ENCODE data around the gene PKD1. TPM values are rescaled to one million over a fixed set of nuclear protein-coding genes. Genes with fewer than 3 reads are reported as not detected.

Gene PKD1
- total RNA-seq, 4 donors from 2014 or later = 168 to 376 (median 339) TPM

- intact Hi-C loops (cut with DNase I; ENCODE audit: low total_unique reads) = no loop called here
- DNase-seq (no peak), ATAC-seq (no peak)
- Histone ChIP-seq H3K36me3 (no peaks in the 10 kb centered on the region), H3K27ac (peak overlapping the region; percentile 67 to 84 (median 76)), H3K27me3 (no peaks in the 10 kb centered on the region), H3K9me3 (no peaks in the 10 kb centered on the region), H3K4me3 (peak overlapping the region in 1 of 4 donors; percentile 15), H3K4me1 (peaks cover 30 to 39% of the 10 kb centered on the region in 2 donors)
- in situ Hi-C loops (cut with MboI; ENCODE audit: low sequenced_read_pairs in 4 of 4) = no loop called here
- TF ChIP-seq POLR2A (IDR thresholded peaks at IDR 0.05) = no peak
- no peak for TF ChIP-seq CTCF (IDR thresholded peaks at IDR 0.05 in 4 of 5, conservative IDR thresholded peaks at IDR 0.05 in 1 of 5)
Measured at GRCh38 chr16:2040041-2040786, 95.5 kb downstream of the PKD1 start.

GRCh38 chr16:2039274-2040031 lies 96.2 kb downstream of the PKD1 start:
- Histone ChIP-seq H3K27me3 (no peaks in the 10 kb centered on the region), H3K4me1 (peaks cover 29 to 42% of the 10 kb centered on the region in 2 donors), H3K27ac (peak overlapping the region; percentile 67 to 84 (median 76)), H3K4me3 (peak overlapping the region in 2 of 4 donors; percentile 15 to 26), H3K36me3 (no peaks in the 10 kb centered on the region), H3K9me3 (no peaks in the 10 kb centered on the region)
- intact Hi-C loops (cut with DNase I; ENCODE audit: low total_unique reads) (no loop called here), in situ Hi-C loops (cut with MboI; ENCODE audit: low sequenced_read_pairs in 4 of 4) (no loop called here)
- ATAC-seq (peak; percentile 38 to 47), DNase-seq (peak; percentile 40 to 59)
- TF ChIP-seq POLR2A (IDR thresholded peaks at IDR 0.05) = no peak
- no peak for TF ChIP-seq CTCF (IDR thresholded peaks at IDR 0.05 in 4 of 5, conservative IDR thresholded peaks at IDR 0.05 in 1 of 5)

MicroRNAs within 50 kb of the gene (microRNA counts, 767-probe panel; counts per million panel counts)
- microRNA hsa-miR-1225-3p = 356 to 448 counts per million in 2 donors
- microRNA hsa-miR-1225-5p = 356 to 448 counts per million in 2 donors
- 356 to 448 counts per million in 2 donors for microRNA hsa-miR-3180
- microRNA hsa-miR-4516 = 356 to 448 counts per million in 2 donors

Small RNA genes lying within 50 kb of the gene (microRNA-seq; reads per million reads assigned to microRNA genes)
- gene MIR1225 (ENCODE audit: borderline replicate concordance in 2 of 2) = 1.7 to 2.4 reads per million in 2 donors
- 0 reads per million in 2 donors for gene MIR3180-5 (ENCODE audit: borderline replicate concordance in 2 of 2)
- 0 reads per million in 2 donors for gene MIR4516 (ENCODE audit: borderline replicate concordance in 2 of 2)
- gene MIR6511B1 (ENCODE audit: borderline replicate concordance in 2 of 2) = 0 reads per million in 2 donors

Other genes with a start within 250 kb of the PKD1 start
- gene HS3ST6, start 217.5 kb downstream of the PKD1 start, total RNA-seq = not detected
- gene MSRB1, start 192.7 kb downstream of the PKD1 start, total RNA-seq = 10 to 100 TPM; 16.7 to 40.7 (median 35.2) TPM
- 100 to 1,000 TPM; 116 to 354 (median 188) TPM for gene RPL3L, start 181.2 kb downstream of the PKD1 start, total RNA-seq
- 1,000 to 10,000 TPM in 1 of 4 donors, 100 to 1,000 TPM in 3; 530 to 1,014 (median 743) TPM for gene NDUFB10, start 176.4 kb downstream of the PKD1 start, total RNA-seq
- gene RPS2, start 171.1 kb downstream of the PKD1 start, total RNA-seq = 1,000 to 10,000 TPM; 1,162 to 1,876 (median 1,684) TPM
- gene RNF151, start 169.0 kb downstream of the PKD1 start, total RNA-seq = not detected
- 10 to 100 TPM; 48.2 to 79.5 (median 71.4) TPM for gene TBL3, start 163.8 kb downstream of the PKD1 start, total RNA-seq
- under 1 TPM in 2 of 4 donors, not detected in 2; 0.33 to 0.46 TPM for gene NOXO1, start 154.4 kb downstream of the PKD1 start, total RNA-seq
- 10 to 100 TPM; 16.3 to 27.0 (median 20.1) TPM for gene GFER, start 151.7 kb downstream of the PKD1 start, total RNA-seq
- gene SYNGR3, start 145.9 kb downstream of the PKD1 start, total RNA-seq = 1 to 10 TPM in 1 of 4 donors, not detected in 3; 2.3 TPM
- 10 to 100 TPM; 57.0 to 92.2 (median 75.4) TPM for gene ZNF598, start 126.1 kb downstream of the PKD1 start, total RNA-seq
- gene NPW, start 116.1 kb downstream of the PKD1 start, total RNA-seq = not detected
- 10 to 100 TPM; 51.6 to 86.9 (median 74.4) TPM for gene NHERF2, start 109.0 kb downstream of the PKD1 start, total RNA-seq
- gene NTHL1, start 88.1 kb downstream of the PKD1 start, total RNA-seq = 10 to 100 TPM in 1 of 4 donors, 1 to 10 TPM in 3; 3.5 to 13.6 (median 6.4) TPM
- 10 to 100 TPM; 44.5 to 62.7 (median 53.8) TPM for gene TSC2, start 87.9 kb downstream of the PKD1 start, total RNA-seq
- gene RAB26, start 12.7 kb upstream of the PKD1 start, total RNA-seq = 1 to 10 TPM in 2 of 4 donors, not detected in 2; 1.3 to 4.2 TPM
- gene TRAF7, start 19.9 kb upstream of the PKD1 start, total RNA-seq = 10 to 100 TPM; 39.5 to 71.4 (median 55.9) TPM
- gene CASKIN1, start 60.7 kb upstream of the PKD1 start, total RNA-seq = under 1 TPM in 3 of 4 donors, not detected in 1; 0.07 to 0.51 (median 0.10) TPM
- 10 to 100 TPM; 40.3 to 77.0 (median 73.5) TPM for gene MLST8, start 69.6 kb upstream of the PKD1 start, total RNA-seq
- 1 to 10 TPM in 3 of 4 donors, under 1 TPM in 1; 0.15 to 2.2 (median 1.4) TPM for gene BRICD5, start 75.0 kb upstream of the PKD1 start, total RNA-seq
- 10 to 100 TPM; 19.6 to 43.1 (median 25.6) TPM for gene PGP, start 78.9 kb upstream of the PKD1 start, total RNA-seq
- gene E4F1, start 87.7 kb upstream of the PKD1 start, total RNA-seq = 10 to 100 TPM; 24.5 to 38.4 (median 27.0) TPM
- 1 to 10 TPM in 1 of 4 donors, under 1 TPM in 1, not detected in 2; 0.69 to 2.1 TPM for gene DNASE1L2, start 100.5 kb upstream of the PKD1 start, total RNA-seq
- gene ECI1, start 115.7 kb upstream of the PKD1 start, total RNA-seq = 100 to 1,000 TPM in 1 of 4 donors, 10 to 100 TPM in 3; 74.0 to 137 (median 79.3) TPM
- gene RNPS1, start 132.2 kb upstream of the PKD1 start, total RNA-seq = 100 to 1,000 TPM; 158 to 222 (median 172) TPM
- 10 to 100 TPM in 3 of 4 donors, 1 to 10 TPM in 1; 2.7 to 15.0 (median 10.9) TPM for gene ABCA3, start 204.8 kb upstream of the PKD1 start, total RNA-seq